Epithelial cell of prostate (primary cell): ENCODE measurements around the gene LRGUK.
"Not testable (repeated sequence)": the region's sequence is repeated elsewhere in the genome, so short reads cannot be mapped to it uniquely, and the experiment has no call there.

Source experiments
- DNase-seq: peaks from one replicate; pipeline ENCODE4 v3.0.0-alpha.2; 2011; ENCODE audit warnings: low read depth, low spot score
- H3K27ac ChIP-seq: fragments of 450-650 bp; 2 replicates; pipeline ENCODE4 v1.5.1; 2017; ENCODE audit warnings: mild to moderate bottlenecking

The LRGUK gene

DNA sequence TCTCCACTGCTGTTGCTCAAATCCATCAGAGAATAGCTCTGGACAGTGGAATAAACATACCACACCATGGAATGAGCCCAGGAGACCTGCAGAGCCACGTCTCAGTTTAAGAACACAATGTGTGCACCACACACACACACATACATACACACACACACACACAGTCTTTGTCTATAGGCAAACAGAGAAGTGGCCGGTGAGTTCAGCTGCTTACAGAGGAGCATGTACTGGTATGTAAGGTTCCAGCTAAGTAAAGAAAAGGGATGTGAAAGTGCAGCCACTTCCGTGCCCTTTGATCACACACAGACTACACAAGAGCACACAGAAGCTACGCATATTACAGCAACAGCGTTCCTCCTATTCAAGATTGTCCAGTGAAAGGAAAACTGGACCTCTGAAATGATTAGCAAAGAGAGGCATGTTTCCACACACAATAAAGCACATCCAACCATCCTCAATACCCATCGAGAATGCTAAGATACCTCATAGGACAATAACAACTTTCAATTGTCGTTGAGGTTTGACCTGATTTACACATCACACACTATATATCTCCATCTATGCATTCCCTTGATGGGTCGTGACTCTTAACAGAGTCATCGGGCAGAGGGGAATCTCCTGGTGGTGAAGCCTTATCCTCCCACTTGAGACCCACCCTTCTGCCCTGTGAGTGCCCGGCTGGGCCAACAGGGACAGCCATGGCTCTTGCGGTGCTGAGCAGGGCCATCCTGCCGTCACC lies 166.0 kb downstream of the LRGUK start:
- no peak overlapping the region for H3K27ac ChIP-seq
- DNase-seq: no peak

DNA sequence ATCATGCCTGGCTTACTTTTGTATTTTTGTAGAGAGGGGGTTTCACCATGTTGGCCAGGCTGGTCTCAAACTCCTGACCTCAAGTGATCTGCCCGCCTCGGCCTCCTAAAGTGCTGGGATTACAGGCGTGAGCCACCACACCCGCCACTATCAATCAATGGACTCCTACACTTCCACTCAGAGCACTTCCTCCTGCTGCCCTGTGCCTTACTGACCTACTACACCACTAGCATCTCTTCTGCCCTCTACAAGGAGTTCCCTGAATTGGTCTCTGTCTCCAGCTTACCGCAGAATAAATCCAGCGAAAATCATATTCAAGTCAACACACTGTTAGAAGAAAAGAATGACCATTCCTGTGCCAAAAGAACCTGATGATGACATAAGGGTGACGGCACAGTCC lies 168.8 kb downstream of the LRGUK start:
- DNase-seq, H3K27ac ChIP-seq: not testable (repeated sequence)

DNA sequence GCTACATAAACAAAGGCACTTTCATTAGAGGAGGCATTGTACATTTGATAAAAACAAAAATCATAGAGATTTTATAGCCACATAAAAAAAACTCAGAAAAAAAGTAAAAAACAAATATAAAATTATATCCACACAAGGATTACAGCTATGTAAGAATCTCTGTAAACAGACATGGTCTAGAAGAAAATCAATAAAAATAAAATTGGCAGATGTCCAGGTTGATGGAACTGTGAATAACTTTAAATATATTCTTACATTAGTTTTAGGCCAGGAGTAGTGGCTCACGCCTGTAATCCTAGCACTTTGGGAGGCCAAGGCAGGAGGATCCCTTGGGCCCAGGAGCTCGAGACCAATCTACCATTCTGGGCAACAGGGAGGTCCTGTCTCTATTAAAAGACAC lies 170.3 kb downstream of the LRGUK start:
- H3K27ac ChIP-seq: no peak overlapping the region
- no peak for DNase-seq

DNA sequence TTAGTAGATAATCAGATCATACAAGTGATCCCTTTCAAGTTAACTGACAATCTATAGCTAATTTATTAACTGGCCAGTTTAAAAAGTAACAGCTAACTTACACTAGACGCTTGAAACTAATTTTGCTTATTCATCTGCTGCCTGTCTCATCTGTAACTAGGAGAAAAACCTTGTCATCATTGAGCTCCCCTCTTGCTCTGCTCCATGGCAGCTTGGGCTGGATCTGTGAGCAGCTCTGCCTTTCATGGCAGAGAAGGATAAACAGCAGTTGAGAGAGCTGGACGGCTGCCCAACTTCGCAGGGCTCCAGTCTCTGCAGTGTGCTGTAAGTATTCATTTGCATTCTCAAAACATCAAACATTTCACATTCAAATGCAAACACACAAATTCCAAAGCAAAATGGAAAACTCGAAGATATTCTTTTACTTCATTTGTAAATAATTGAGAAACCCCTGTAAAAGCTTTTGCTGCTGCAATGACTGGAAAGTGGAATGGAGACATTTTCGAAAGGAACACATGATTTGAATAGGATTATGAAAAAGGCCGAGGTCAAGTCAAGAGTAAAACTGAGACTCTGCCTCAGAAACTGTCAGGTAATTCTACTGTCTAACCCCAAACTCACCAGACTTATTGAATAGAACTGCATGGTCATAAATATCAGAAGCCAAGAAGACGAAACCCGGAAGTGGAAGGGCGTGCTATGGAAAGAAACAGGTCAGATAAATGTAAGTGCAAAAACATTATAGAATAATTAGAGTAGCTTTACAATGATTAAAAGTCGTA lies 172.0 kb downstream of the LRGUK start:
- no peak for DNase-seq
- no peak overlapping the region for H3K27ac ChIP-seq

DNA sequence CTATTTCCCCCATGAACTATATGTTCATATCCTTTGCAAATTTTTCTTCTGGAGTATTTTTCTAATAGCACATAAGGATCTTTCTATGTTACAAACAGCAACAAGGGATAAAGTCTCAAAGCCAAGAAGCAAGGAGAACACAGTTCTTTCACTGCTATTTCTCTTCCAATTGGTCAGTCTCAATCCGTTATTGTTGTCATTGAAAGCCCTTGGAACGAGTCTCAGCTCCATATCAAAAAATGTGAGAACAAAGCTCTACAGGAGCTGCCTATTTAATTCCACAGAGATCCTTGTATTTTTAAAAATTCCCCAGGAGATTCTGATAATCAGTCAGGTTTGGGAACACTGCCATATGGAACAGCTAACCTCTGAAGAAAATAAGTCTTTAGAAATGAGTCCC lies 173.8 kb downstream of the LRGUK start:
- no peak overlapping the region for H3K27ac ChIP-seq
- no peak for DNase-seq

DNA sequence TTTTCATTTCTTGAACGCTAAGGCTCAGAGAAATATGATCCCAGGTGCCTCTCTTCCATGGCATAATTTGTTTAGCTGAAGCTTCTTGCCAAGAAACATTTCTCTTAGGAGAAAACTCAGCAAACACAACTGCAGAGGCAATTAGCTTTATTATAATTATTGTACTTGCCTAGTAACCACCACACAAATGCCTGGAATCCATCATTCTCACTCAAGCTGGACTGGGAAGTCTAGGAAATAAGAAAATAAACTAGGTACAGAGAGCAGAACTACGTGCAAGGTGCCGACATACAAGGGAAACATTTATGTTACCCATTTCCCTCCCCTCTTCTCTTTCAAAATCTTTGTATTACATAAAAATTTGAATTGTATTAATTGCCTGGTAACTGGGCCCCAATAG lies 174.5 kb downstream of the LRGUK start:
- DNase-seq: no peak
- no peak overlapping the region for H3K27ac ChIP-seq

DNA sequence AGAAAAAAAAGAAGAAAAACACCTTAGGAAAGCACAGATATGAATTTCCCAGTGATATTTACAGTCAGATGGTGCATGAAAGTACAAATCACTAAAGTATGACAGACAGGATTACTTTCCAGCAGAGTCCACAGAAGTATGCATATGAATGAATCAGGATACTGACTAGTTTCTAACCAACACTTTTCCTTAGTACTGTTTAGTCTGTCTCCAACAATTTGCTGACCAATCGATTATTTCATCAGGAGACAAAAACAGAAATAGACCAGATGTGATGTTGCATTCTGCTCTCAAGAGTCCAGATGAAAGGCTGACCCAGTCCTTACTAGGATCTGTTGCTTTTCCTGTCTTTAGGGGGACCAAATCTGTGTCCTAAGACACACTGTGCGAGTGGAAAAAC lies 175.0 kb downstream of the LRGUK start:
- DNase-seq: no peak
- no peak overlapping the region for H3K27ac ChIP-seq

DNA sequence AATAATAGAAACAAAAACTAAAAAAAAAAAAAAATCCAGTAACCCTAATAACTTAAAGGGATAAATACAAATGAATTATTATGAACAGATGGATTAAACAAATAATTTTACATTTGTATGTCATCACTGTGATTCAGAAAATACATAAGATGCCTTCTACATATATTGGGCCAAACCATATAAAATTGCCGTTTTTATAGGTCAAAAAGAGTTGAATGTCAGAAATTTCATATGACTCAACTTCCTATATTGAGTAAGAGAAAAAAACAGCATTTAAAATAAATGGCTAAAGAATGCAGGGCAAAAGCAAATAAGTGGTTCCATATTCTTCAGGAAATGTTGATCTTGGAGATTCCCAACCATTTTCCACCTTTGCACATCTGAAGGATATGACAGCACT lies 180.2 kb downstream of the LRGUK start:
- DNase-seq: no peak
- H3K27ac ChIP-seq: no peak overlapping the region

DNA sequence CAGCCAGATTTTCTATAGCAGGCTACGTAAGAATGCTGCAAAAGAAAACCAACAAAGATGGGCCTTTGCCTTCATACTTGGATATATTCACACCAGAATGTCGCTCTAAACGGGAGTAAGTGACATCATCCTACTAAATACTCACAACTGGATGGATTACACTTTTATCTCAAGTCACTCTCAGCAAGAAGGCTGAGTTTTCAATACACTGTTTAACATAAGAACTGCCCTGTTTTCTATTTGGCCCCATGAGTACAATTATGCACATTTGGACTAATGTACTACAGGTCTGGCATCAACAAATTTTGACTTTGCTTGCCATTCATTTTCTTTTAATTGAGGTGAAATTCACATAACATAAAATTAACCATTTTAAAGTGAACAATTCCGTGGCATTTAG lies 181.4 kb downstream of the LRGUK start:
- no peak for DNase-seq
- no peak overlapping the region for H3K27ac ChIP-seq

DNA sequence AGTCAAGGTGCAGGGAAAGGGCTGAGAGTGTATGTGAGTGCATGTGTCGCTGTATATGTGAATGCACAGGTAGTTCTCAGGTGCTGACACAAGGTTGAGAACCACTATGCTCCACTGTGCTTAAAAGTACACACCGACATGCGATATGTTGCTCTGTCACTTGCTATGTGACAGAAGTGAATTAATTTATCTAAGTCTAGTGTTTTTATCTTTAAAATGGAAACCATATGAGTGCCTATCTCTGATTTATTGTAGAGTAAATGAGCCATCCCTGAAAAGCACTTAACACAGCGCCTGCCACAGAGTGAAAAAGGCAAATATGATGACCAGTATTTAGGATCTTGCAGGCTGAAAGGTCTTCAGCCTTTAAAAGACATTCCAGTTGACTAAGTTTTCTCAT lies 184.7 kb downstream of the LRGUK start:
- H3K27ac ChIP-seq: no peak overlapping the region
- DNase-seq: no peak

DNA sequence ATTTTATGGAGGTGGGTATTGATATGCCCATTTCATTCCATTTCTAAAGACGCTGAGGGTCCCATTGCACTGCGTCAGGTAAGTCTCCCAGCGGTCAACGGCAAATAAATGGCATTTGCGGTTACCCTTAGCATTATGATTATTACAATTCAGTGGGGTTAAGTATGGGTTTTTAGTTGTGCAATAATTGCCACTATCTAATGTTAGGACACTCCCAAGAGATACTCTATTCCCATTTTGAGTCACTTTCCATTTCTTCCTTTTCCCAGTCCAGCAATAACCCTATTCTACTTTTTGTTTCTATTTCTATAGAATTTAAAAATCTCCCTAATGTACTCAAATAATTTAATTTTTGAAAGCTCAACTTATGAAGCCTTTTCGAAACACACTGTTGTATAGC lies 185.6 kb downstream of the LRGUK start:
- DNase-seq: no peak
- H3K27ac ChIP-seq: no peak overlapping the region

DNA sequence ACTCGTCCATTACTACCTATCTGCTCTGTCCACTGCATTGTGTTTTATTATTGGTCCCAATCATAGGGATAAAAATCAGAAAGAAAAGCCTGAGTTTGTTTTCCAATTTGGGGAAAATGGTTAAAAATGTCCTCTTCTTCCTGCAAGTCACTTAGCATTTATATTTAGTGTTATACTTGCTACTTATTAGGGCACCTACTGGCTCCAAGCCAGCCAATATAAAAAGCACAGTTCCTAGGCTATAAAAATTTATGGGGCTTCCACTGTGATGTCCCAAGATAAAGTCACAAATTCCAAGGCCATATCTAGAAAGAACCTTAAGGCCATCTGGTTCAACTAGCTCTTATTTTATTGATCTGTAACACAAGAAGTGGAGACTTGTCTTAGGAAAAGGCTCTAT lies 186.4 kb downstream of the LRGUK start:
- H3K27ac ChIP-seq: no peak overlapping the region
- DNase-seq: no peak
